ENCODE results near the gene SHROOM1. TPM values are rescaled to one million over a fixed set of nuclear protein-coding genes. Genes with fewer than 3 reads are reported as not detected.

Gene SHROOM1
- total and polyA plus RNA-seq, 7 donors: 4.2 to 25.1 (median 20.0) TPM

DNA sequence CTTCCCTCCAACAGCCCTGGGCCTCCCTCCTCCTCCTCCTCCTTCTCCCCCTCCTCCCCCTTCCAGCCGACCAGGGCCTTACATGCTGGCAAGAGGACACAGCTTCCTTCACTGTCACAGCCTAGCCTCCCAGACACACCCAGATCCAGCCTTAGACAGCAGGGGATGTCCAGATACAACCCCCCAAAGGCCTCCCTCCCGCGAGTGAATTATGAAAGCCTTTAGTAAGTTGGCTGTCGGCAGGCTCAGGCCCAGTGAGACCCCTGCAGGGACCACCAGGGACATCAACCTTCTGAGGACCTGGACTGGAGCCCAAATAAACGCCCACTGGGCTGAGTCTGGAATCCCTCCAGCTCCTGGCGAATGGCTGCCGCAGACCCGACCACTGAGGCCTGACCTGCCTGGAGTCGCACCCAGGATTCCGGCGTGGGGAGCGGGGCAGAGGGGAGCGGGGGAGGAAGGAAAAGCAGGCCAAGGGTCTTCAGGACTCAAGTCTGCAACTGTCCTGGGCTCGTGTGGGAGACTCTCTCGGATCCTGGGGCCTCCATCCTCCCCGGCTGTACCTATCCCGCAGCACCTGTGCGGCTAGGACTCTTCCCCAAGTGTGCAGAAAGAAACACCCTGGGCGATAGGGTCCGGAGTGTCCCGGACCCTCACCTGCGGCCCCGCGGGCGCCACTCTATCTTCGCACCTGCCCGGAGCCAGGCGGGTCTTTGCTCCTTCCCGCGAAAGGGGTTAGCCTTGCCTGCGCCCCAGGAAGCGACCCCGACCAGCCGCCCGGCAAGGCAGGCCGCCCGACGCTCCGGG, 54.1 kb downstream of the SHROOM1 start:
- no peaks in the 10 kb centered on the region for H3K9me3 ChIP-seq
- peak overlapping the region; percentile 68 to 79 (median 74) for H3K4me3 ChIP-seq
- H3K36me3 ChIP-seq: no peaks in the 10 kb centered on the region
- H3K27me3 ChIP-seq: no peaks in the 10 kb centered on the region
- DNase-seq: peak; percentile 71
- H3K4me1 ChIP-seq: peaks cover 0 to 50% (median 34%) of the 10 kb centered on the region in 4 donors
- H3K27ac ChIP-seq: peak overlapping the region; percentile 75 to 82 (median 78)
- TF ChIP-seq EP300 (IDR thresholded peaks at IDR 0.05) (no peak), POLR2AphosphoS5 (IDR thresholded peaks at IDR 0.05) (no peak), POLR2A (IDR thresholded peaks at IDR 0.05) (no peak)
- TF ChIP-seq, protein P1, sequence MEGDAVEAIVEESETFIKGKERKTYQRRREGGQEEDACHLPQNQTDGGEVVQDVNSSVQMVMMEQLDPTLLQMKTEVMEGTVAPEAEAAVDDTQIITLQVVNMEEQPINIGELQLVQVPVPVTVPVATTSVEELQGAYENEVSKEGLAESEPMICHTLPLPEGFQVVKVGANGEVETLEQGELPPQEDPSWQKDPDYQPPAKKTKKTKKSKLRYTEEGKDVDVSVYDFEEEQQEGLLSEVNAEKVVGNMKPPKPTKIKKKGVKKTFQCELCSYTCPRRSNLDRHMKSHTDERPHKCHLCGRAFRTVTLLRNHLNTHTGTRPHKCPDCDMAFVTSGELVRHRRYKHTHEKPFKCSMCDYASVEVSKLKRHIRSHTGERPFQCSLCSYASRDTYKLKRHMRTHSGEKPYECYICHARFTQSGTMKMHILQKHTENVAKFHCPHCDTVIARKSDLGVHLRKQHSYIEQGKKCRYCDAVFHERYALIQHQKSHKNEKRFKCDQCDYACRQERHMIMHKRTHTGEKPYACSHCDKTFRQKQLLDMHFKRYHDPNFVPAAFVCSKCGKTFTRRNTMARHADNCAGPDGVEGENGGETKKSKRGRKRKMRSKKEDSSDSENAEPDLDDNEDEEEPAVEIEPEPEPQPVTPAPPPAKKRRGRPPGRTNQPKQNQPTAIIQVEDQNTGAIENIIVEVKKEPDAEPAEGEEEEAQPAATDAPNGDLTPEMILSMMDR (IDR thresholded peaks at IDR 0.05): no peak
- WGBS, 2 donors: 3 to 12% methylated on average over 39 of the region's 39 CpGs
- intact Hi-C loops (cut with DNase I): loop anchor here (2.0 to 5.0 kb wide), 3 partner anchors 40 to 279 kb away; partner anchors contain the start of gene KIF3A

DNA sequence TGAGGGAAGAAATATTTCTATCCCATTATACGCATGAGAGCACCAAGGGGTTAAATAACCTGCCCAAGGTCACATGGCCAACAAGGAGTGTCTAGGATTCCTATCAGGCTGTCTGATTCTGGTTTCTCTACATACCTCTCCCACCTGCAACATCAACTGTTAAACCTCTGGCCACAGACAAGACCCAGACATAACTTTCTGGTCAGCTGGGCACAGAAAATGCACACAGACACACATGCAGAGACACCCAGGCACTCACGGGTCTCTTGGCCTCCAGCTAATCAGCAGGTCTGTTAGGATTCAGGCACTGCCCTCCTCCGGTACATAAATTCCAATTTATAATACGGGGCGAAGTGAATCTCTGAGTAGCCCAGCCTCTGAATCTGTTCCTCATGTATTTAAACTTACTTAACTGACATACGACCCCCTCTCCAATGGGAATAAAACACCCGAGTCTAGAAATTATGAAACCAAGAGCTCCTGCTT, 54.9 kb downstream of the SHROOM1 start:
- peak overlapping the region in 2 of 4 donors; percentile 78 to 79 for H3K4me3 ChIP-seq
- TF ChIP-seq EP300 (IDR thresholded peaks at IDR 0.05) (no peak), POLR2A (IDR thresholded peaks at IDR 0.05) (no peak), POLR2AphosphoS5 (IDR thresholded peaks at IDR 0.05) (no peak)
- TF ChIP-seq, protein P1 (IDR thresholded peaks at IDR 0.05): no peak
- H3K9me3 ChIP-seq: no peaks in the 10 kb centered on the region
- H3K36me3 ChIP-seq: no peaks in the 10 kb centered on the region
- H3K27ac ChIP-seq: peak overlapping the region; percentile 75 to 82 (median 78)
- peaks cover 0 to 52% (median 36%) of the 10 kb centered on the region in 4 donors for H3K4me1 ChIP-seq
- intact Hi-C loops (cut with DNase I): loop anchor here (5.0 kb wide), 2 partner anchors 47 to 278 kb away; no protein-coding TSS in a partner anchor
- H3K27me3 ChIP-seq: no peaks in the 10 kb centered on the region
- 27 to 55% methylated on average over 7 of the region's 7 CpGs for WGBS, 2 donors
- peak; percentile 47 for DNase-seq

- peak overlapping the region in 3 of 4 donors; percentile 5 to 82 (median 75) for H3K27ac ChIP-seq
- intact Hi-C loops (cut with DNase I): loop anchor here (5.0 kb wide), 2 partner anchors 47 to 278 kb away; no protein-coding TSS in a partner anchor
- 76% methylated on average over 5 of the region's 5 CpGs for WGBS, 2 donors
- no peaks in the 10 kb centered on the region for H3K9me3 ChIP-seq
- TF ChIP-seq, protein P1 (IDR thresholded peaks at IDR 0.05): no peak
- no peak for TF ChIP-seq POLR2A (IDR thresholded peaks at IDR 0.05)
- no peak for TF ChIP-seq EP300 (IDR thresholded peaks at IDR 0.05)
- TF ChIP-seq POLR2AphosphoS5 (IDR thresholded peaks at IDR 0.05): no peak
- H3K36me3 ChIP-seq: no peaks in the 10 kb centered on the region
- no peak overlapping the region for H3K4me3 ChIP-seq
- peaks cover 0 to 52% (median 36%) of the 10 kb centered on the region in 4 donors for H3K4me1 ChIP-seq
- H3K27me3 ChIP-seq: no peaks in the 10 kb centered on the region
- DNase-seq: peak; percentile 60
These were observed 55.6 kb downstream of the SHROOM1 start for GRCh38 chr5:132774896-132775295.

DNA sequence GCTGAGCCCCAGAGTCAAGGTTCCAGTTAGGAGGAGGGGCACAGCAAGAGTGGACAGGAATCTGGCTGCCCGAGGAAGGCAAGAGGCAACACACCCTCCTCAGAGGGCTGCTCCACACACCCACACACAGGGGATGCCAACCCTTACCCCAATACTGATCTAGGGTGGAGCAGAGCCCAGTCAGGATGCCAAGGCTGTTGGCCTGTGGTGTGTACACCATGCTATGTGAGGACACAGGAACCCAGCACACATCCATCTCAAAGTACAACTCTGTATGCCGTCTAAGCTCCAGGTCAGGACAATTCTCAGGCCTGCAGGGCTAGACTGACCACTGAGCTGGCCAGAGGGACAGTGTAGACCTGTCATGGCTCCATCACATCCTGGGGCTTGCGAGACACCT, 56.0 kb downstream of the SHROOM1 start:
- DNase-seq: peak; percentile 46
- Histone ChIP-seq H3K36me3 (no peaks in the 10 kb centered on the region), H3K4me3 (no peak overlapping the region), H3K27me3 (no peaks in the 10 kb centered on the region), H3K4me1 (peaks cover 0 to 52% (median 36%) of the 10 kb centered on the region in 4 donors), H3K9me3 (no peaks in the 10 kb centered on the region), H3K27ac (peak overlapping the region in 2 of 4 donors; percentile 28 to 75)
- TF ChIP-seq, protein P1 (IDR thresholded peaks at IDR 0.05): no peak
- TF ChIP-seq POLR2A (IDR thresholded peaks at IDR 0.05) (no peak), POLR2AphosphoS5 (IDR thresholded peaks at IDR 0.05) (no peak), EP300 (IDR thresholded peaks at IDR 0.05) (no peak)
- intact Hi-C loops (cut with DNase I): no loop called here
- WGBS, 2 donors: 61 to 82% methylated on average over 3 of the region's 3 CpGs
